Peyer's patch (tissue), 4 donors: ENCODE data around the gene MYO1D. TPM values are rescaled to one million over a fixed set of nuclear protein-coding genes. Genes with fewer than 3 reads are reported as not detected.

Experiments used
- DNase-seq, 3 donors: peaks; one replicate each; pipeline ENCODE4 v3.0.0-alpha.2; 2017 to 2019
- H3K27ac ChIP-seq, 4 donors: fragments of 200-600 bp; sonication (generic); one replicate each; pipeline ENCODE4 v1.5.1; 2016 to 2019
- H3K27me3 ChIP-seq, 2 donors: fragments of 200-600 bp; sonication (generic); one replicate each; pipeline ENCODE4 v1.5.1; 2019
- H3K36me3 ChIP-seq, 3 donors: fragments of 200-600 bp; sonication (generic); one replicate each; pipeline ENCODE4 v1.5.1; 2016 to 2019
- H3K4me1 ChIP-seq, 4 donors: fragments of 200-600 bp; sonication (generic); one replicate each; pipeline ENCODE4 v1.5.1; 2016 to 2019
- H3K4me3 ChIP-seq, 4 donors: fragments of 200-600 bp; sonication (generic); 1 replicate in 3 of 4; 2 replicates in 1 of 4; pipeline ENCODE4 v1.5.1; 2016 to 2019; ENCODE audit warnings: mild to moderate bottlenecking in 1 of 4
- H3K9me3 ChIP-seq, 4 donors: fragments of 200-600 bp; sonication (generic); one replicate each; pipeline ENCODE4 v1.5.1; 2016 to 2019; ENCODE audit warnings: mild to moderate bottlenecking in 1 of 4
- CTCF ChIP-seq, 6 experiments: fragments of 450-650 bp in 4 of 6; fragments of 200-600 bp in 2 of 6; sonication (generic) in 1 of 6; IDR thresholded peaks; one replicate each; pipeline ENCODE4 v1.5.1; 2017 to 2019; ENCODE audit warnings: antibody characterized with exemption in 6 of 6, mild to moderate bottlenecking in 3 of 6, moderate library complexity in 1 of 6
- POLR2A ChIP-seq, 2 donors: fragments of 450-650 bp; IDR thresholded peaks; one replicate each; pipeline ENCODE4 v1.5.1; 2017; ENCODE audit warnings: antibody characterized with exemption in 2 of 2, mild to moderate bottlenecking in 2 of 2, moderate library complexity in 2 of 2
- total RNA-seq, 4 donors: library from RNA; depleted of rRNA; stranded (reverse); fragments of >200 nt; gene quantifications; one replicate each; pipeline ENCODE4 v1.1.0, GENCODE V29; 2016

MYO1D gene
- total RNA-seq, 4 donors from 2014 or later: 148 to 340 (median 328) TPM

DNA sequence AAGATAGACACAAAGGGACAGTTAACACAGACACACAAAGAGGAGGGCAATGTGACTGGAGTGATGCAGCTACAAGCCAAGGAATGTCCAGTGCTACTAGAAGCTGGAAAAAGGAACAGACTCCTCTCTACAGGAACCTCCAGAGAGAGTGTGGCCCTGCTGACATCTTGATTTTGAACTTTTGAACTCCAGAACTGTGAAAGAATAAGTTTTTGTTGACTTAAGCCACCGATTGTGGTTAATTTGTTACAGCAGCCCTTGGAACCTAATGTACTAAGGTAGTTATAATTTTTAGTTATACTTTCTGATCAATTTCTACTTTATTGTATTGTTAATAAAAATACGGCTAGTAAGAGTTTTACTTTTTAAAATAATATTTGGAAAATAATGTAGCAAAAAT is 129.1 kb downstream of the MYO1D start:
- no peak overlapping the region for H3K27ac ChIP-seq
- TF ChIP-seq CTCF (IDR thresholded peaks at IDR 0.05): no peak
- no peak for TF ChIP-seq POLR2A (IDR thresholded peaks at IDR 0.05)

DNA sequence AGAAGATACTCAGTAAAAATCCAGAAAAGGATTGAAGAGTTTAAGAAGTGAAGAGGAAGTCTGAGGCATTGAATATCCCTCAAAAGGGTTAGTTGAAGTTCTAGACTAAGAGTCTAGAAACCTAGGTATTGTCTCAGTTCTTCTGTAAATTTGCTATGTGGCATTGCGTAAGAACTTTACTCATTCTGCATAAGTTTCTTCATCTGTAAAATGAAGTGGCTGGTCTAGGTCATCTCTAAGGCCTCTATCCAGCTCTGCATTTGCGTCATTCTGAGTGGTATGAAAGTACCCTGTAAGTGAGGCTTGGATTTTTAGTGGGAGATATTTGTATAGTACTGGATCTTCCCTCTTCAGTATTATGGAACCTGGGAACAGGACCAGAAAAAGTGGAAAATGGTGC is 130.2 kb downstream of the MYO1D start:
- DNase-seq: no peak
- Histone ChIP-seq H3K9me3 (no peaks in the 10 kb centered on the region), H3K4me1 (no peaks in the 10 kb centered on the region), H3K4me3 (no peak overlapping the region), H3K36me3 (peaks cover 0 to 10% (median 0%) of the 10 kb centered on the region in 3 donors), H3K27me3 (no peaks in the 10 kb centered on the region), H3K27ac (no peak overlapping the region)
- TF ChIP-seq CTCF (IDR thresholded peaks at IDR 0.05) (no peak), POLR2A (IDR thresholded peaks at IDR 0.05) (no peak)

More for the DNA sequence above, 129.1 kb downstream of the MYO1D start:
- no peak overlapping the region for H3K4me3 ChIP-seq
- no peaks in the 10 kb centered on the region for H3K9me3 ChIP-seq
- no peak for DNase-seq
- H3K4me1 ChIP-seq: no peaks in the 10 kb centered on the region
- H3K27me3 ChIP-seq: no peaks in the 10 kb centered on the region
- H3K36me3 ChIP-seq: peaks cover 0 to 5% (median 0%) of the 10 kb centered on the region in 3 donors

DNA sequence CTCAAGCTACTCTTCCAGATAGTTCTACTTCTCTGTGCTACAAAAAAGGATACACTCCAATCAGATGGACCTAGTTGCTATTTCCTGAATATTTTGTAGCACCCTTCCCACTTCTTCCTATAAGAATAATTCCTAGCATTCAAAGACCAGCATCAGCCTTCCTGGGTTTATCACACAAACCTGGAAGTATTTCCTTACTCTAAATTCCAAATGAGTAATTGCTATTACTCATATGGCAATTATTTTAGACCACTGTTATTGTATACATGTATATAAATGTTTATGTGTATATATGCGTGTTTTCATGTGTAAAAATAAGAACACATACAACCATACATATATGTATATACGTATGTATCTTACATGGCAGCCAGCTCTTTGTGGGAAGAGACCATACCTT is 130.6 kb downstream of the MYO1D start:
- no peak for TF ChIP-seq CTCF (IDR thresholded peaks at IDR 0.05)
- no peak for TF ChIP-seq POLR2A (IDR thresholded peaks at IDR 0.05)
- Histone ChIP-seq H3K36me3 (peaks cover 0 to 10% (median 0%) of the 10 kb centered on the region in 3 donors), H3K4me3 (no peak overlapping the region), H3K27me3 (no peaks in the 10 kb centered on the region), H3K9me3 (no peaks in the 10 kb centered on the region), H3K4me1 (no peaks in the 10 kb centered on the region), H3K27ac (no peak overlapping the region)
- no peak for DNase-seq

GRCh38 chr17:32742681-32743538 is 134.0 kb downstream of the MYO1D start:
- Histone ChIP-seq H3K4me1 (no peaks in the 10 kb centered on the region), H3K4me3 (no peak overlapping the region), H3K27me3 (no peaks in the 10 kb centered on the region), H3K9me3 (no peaks in the 10 kb centered on the region), H3K36me3 (peaks cover 0 to 22% (median 0%) of the 10 kb centered on the region in 3 donors), H3K27ac (peak overlapping the region in 1 of 4 donors; percentile 6)
- TF ChIP-seq POLR2A (IDR thresholded peaks at IDR 0.05) (no peak), CTCF (IDR thresholded peaks at IDR 0.05) (no peak)
- DNase-seq: no peak

- H3K27ac ChIP-seq: no peak overlapping the region
- no peaks in the 10 kb centered on the region for H3K4me1 ChIP-seq
- no peaks in the 10 kb centered on the region for H3K27me3 ChIP-seq
- peaks cover 0 to 26% (median 0%) of the 10 kb centered on the region in 3 donors for H3K36me3 ChIP-seq
- no peak for DNase-seq
- no peak overlapping the region for H3K4me3 ChIP-seq
- no peaks in the 10 kb centered on the region for H3K9me3 ChIP-seq
- TF ChIP-seq POLR2A (IDR thresholded peaks at IDR 0.05) (no peak), CTCF (IDR thresholded peaks at IDR 0.05) (no peak)
Observed at GRCh38 chr17:32741381-32741780, 135.5 kb downstream of the MYO1D start.
